Amniotic epithelial cell (primary cell): ENCODE data around the gene PPP5C.
"Not testable (repeated sequence)": the region's sequence is repeated elsewhere in the genome, so short reads cannot be mapped to it uniquely, and the experiment has no call there.

Experiments used
- DNase-seq: peaks from one replicate; pipeline ENCODE4 v3.0.0-alpha.2; 2010; ENCODE audit warnings: low read depth

The PPP5C gene, protein sequence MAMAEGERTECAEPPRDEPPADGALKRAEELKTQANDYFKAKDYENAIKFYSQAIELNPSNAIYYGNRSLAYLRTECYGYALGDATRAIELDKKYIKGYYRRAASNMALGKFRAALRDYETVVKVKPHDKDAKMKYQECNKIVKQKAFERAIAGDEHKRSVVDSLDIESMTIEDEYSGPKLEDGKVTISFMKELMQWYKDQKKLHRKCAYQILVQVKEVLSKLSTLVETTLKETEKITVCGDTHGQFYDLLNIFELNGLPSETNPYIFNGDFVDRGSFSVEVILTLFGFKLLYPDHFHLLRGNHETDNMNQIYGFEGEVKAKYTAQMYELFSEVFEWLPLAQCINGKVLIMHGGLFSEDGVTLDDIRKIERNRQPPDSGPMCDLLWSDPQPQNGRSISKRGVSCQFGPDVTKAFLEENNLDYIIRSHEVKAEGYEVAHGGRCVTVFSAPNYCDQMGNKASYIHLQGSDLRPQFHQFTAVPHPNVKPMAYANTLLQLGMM

DNA sequence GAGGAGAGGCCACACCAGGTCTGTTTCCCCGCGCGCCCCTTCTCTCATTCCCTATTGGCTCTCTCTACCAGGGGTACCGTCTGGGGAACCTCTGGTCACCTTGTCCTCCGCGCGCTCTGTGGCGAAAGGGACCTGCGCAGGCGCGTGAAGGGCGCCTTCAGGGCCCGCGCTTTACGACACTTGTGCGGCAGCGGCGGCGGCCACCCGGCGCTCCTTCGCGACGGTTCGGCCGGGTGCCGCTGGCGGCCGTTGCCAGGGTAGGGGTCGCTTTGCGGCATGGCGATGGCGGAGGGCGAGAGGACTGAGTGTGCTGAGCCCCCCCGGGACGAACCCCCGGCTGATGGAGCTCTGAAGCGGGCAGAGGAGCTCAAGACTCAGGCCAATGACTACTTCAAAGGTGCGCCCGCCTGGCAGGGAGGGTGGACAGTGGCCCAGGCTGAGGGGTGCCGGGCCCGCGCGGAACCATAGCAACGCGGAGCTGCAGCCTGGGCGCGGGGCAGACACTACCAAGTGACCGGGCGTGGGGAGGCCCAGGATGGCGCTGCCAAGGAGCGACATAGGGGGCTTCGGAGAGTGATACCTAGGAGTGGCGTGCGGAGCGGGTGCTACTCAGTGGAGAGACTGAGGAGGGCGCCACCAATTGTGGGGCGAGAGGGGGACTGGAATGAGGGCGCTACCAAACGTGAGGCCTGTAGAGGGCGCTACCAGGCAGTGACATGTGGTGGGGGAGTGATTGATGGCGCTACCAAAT is at the start of gene PPP5C:
Gene PPP5C, plus strand, starts transcription at position 267 of the 751 bp plus-strand sequence. Its CDS starts 10 bp downstream, at position 277.
- peak; percentile 88 for DNase-seq

DNA sequence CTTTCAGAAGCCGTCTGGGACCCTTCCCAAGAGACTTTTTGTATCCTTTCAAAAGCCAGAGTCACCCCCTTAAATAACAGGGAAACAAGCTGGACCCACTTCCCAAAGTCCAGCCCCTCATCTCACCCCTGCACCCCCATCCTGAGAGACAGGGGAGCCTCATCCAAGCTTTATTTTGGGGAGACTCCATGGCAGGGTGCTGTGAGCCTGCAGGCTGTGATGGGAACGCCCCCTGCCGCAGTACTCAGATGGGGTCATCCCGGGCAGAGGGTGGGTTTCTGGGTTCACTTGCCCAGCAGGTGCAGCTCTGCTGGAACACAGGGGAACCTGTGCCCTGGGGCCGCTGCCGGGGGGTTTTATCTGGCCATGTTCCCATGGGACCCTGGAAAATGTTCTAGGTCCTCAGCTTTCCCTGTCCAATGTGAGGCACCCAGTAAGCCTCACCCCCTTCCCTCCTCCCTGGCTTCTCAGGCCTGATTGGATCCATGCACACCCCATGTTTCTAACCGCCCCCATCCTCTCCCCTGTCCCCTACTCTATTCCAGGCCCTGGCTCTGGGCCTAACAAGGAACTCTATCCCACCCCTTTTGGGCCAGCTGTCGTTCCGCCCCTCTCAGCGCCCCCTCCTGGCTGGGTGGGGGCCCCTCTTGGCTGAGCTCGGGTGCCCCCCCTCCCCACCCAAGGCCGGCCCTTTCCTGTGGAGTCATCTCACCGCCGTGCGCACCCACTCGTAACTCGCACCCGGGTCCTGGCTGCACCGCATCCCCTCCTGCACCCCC is 49.0 kb upstream of the PPP5C start:
- DNase-seq, result peak; percentile 80

DNA sequence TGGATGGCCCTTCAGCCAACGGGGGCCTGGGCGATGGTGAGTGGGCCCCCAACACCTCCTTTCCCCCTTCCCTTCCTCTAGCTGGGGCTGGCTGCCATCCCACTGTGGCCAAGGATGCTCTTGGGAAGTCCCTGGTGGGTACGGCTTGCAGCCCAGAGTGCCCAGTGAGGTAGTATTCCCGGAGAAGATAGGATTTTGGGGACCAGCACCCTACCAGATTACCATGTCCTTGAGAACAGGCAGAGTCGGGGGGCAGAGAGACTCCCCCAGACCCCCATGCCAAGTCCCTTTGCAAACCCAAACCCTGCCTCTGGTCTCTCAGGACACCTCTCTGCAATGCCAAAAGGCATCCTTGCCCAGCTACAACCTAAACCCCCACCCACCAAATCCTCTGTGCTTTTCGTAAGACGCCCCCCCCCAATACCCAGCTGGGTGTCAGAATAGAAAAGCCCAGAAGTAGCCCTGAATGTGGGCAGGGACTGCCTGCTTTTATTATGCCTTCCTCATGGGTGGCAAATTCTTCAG is 48.3 kb upstream of the PPP5C start:
- DNase-seq, result no peak

DNA sequence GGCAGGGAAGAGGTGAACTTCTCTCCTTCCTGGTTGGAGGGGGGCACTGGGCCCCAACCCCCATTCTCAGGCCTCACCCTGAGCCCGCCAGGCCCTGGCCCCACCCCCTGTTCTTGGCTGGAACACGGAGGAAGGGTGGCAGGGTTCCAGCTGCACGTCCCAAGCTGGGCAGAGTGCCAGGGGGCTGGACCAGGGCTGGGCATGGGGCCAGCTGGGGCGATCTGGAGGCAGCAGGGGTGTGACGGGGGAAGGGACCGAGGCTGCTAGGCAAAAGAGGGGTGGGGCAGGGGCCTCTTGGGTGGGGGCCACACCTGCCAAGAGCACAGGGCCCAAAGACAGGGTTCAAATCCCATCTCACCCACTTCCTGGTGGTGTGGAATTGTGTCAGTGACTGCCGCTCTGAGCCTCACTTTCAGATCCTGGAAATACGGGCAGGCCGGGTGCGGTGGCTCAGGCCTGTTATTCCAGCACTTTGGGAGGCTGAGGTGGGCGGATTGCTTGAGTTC is 47.8 kb upstream of the PPP5C start:
- peak; percentile 94 for DNase-seq

DNA sequence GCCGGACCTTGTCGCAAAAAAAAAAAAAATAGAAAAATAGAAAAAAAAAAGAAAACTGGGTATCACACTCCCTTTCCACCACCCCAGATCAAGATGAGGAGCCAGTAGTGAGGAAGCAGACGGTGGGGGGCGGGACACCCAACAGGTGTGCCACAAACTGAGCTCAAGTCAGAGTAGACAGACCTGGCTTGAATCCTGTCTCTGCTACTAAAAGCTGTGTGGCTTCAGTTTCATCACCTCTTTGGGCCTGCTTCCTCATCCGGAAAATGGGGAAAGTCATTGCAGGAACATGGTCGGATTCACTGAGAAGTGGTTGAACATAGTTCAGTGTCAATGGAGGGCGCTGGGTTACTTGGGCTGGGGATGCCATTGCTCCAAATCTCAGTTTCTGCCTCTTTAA is 47.2 kb upstream of the PPP5C start:
- peak; percentile 26 for DNase-seq

DNA sequence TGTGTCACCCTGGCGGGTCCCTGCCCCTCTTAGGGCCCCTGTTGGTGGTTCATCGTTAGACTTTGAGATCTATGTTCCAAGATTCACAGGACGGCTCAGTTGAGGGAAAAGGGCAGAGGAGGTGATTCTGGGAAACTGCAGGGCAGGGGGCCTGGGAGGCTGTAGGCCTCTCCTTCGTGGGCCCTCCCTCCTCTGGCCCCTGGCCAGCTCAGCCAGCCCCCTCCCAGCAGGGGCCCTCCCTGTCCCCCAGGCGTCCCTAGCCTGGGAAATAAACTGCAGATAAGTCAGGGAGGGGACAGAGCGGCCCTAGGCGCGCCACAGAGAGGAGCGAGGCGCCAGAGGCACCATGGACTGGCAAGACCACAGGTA is 43.6 kb upstream of the PPP5C start:
- DNase-seq, result no peak

DNA sequence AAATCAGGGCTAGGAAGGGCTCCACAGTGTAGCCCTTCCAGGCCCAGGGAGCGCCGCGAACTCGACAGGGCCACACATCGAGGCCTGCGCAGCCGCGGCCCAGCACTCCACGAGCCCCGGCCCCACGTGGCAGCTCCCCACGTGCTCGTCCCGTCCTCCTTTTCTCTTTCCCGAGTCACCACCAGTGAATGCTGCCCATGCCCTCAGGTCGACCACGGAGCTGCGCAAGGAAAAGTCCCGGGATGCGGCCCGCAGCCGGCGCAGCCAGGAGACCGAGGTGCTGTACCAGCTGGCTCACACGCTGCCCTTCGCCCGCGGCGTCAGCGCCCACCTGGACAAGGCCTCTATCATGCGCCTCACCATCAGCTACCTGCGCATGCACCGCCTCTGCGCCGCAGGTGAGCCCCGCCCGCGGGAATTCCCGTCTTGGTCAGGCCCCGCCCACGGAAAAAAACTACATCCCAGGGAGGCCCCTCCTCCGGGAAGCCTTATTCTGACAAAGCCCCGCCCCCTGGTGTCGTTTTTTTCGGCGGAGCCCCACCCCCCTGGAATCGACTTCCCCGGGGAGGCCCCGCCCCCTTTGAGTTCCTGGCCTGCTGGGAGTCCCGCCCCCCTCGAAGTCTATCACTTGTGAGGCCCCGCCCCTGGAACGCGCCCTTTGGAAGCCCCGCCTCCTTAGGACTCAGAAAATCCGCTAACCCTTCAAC is 43.0 kb upstream of the PPP5C start:
- DNase-seq, result peak; percentile 82

DNA sequence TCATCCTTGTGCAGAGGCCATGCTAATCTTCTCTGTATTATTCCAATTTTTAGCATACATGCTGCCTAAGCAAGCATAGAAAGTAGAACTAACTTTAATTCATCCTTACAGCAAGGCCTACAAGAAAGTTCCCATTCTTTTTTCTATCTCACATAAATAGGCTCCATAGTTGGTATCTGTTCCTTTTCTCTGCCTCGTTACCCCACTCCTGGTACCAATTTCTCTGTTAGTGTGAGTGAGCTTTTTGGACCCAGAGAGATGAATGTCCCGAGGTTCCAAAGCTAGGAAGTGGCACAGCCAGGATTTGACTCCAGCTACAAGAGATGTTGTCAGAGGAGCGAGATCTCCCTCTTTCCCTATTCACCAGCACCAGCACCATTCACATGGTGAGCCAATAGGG is 40.4 kb upstream of the PPP5C start:
- no peak for DNase-seq

DNA sequence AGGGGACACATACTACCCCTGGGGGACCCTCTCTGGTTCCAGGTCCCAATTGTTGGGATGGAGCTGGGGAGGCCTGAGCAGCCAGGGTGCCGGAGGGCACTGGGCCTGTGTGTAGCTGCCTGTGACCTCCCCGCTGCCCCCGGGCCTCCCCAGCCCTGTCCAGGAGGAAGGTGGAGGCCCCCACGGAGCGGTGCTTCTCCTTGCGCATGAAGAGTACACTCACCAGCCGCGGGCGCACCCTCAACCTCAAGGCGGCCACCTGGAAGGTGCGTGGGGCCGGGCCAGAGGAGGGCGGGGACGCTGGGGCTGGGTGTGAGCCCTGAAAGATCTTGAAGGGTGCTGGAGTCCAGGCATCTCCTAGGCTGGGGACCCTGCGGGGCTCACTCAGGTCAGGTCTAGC is 38.4 kb upstream of the PPP5C start:
- DNase-seq, result no peak

DNA sequence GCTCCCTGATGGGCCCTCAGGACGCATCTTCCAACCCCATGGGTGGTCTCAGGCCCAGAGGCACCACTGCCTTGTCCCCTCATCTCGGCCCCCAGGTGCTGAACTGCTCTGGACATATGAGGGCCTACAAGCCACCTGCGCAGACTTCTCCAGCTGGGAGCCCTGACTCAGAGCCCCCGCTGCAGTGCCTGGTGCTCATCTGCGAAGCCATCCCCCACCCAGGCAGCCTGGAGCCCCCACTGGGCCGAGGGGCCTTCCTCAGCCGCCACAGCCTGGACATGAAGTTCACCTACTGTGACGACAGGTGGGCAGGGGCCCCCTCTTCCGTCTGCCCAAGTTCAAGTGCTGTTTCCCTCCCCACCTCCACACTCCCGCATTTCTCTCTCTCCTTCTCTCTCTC is 37.8 kb upstream of the PPP5C start:
- DNase-seq, result no peak

DNA sequence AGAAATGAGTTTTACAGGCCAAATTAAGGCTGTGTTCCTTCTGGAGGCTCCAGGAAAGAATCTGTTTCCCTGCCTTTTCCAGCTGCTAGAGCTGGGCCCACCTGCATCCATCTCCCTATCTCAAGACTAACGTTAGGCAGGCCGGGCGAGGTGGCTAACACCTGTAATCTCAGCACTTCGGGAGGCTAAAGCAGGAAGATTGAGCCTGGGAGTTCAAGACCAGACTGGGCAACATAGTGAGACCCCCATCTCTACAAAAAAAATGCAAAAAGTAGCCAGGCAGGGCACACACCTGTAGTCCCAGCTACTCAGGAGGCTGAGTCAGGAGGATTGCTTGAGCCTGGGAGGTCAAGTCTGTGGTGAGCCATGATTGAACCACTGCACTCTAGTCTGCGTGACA is 35.4 kb upstream of the PPP5C start:
- no peak for DNase-seq

DNA sequence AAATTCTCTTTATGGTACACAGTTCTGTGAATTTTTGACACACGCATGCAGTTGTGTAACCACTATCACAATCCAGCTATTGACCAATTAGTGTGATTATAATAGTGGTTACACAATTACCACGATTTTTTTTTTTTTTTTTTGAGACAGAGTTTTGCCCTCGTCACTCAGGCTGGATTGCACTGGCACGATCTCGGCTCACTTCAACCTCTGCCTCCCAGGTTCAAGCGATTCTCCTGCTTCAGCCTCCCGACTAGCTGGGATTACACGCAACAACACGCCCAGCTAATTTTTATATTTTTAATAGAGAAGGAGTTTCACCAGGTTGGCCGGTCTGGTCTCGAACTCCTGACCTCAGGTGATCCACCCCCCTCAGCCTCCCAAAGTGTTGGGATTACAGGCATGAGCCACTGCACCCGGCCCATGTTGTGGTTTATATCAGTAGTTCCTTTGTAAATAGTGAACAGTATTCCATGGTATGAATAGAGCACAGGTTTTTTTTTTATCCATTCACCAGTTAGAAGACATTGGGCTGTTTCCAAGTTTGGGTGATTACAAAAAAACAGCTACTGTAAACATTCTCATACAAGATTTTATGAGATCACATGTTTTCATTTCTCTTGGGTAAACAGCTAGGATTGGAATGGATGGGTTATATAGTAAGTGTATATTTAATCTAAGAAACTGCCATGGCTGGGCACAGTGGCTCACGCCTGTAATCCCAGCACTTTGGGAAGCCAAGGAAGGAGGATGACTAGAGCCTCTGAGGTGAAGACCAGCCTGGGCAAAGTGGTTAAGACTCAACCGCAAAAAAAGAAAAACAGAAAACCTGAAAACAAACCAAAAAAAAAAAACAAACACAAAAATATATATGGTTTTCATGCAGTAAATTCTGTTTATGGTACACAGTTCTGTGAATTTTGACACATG is 33.1 kb upstream of the PPP5C start:
- DNase-seq, result peak; percentile 66

DNA sequence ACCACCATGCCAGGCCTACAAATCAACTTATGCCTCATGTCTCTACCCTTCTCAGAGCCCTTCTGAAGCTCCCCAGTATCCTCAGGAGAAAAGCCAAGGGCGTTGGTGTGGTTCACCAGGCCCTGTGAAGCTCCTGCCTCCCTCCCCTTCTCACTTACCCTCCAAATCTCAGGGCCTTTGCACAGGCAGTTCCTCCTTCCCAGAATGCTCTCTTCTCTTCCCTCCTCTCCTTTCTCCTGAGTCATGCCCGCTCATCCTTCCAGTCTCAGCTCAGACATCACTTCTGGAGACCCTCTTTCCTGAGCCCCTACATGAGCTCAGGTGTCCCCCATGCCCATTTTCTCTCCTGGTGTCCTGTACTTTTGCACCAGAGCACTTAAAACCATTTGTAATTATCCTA is 29.5 kb upstream of the PPP5C start:
- no peak for DNase-seq

DNA sequence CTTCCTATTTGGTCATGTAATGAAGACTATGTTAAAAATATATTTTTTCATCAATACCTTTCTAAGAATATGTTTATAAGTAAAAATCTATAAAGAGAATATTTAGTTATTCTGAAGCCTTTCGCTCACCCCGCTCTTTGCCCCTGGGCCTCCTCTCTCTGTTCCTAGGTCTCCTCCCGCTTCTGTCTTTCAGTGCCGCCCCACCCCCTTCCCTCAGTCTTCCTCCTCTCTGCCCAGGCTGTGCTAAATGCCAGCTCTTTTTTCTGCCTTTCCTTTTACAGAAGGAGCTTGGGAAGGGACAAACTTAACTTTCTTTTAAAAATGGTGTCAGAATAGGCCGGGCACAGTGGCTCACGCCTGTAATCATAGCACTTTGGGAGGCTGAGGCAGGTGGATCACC is 27.3 kb upstream of the PPP5C start:
- no peak for DNase-seq

DNA sequence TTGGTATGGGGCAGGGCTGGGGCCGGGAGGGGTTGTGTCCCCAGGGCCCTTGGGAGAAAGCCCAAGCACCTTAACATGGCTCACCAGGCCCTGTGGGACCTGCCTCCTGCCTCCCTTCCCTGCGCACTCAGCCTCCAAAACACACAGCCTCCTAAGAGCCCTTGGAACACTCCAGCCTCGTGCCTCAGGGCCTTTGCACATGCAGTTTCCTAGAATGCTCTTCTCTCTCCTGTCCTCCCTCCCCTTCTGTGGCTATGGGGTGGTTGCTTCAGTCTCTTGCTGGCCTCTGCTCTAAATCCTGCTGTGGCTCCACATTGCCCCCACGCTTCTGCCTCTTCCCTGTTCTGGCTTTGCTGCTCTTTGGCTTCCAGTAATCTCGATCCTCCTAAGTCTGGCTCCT is 26.3 kb upstream of the PPP5C start:
- DNase-seq, result no peak

DNA sequence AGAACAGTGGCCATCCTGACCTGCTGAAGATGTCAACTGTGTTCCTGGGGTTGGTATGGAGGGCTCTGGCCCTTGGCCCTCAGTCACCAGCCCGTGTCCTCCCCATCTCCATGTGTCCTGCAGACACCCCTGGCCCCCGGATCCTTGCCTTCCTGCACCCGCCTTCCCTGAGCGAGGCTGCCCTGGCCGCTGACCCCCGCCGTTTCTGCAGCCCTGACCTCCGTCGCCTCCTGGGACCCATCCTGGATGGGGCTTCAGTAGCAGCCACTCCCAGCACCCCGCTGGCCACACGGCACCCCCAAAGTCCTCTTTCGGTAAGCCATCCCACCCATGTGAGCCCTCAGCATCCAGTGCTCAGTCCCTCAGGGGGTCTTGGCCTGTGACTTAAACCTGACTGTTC is 25.2 kb upstream of the PPP5C start:
- DNase-seq, result no peak

DNA sequence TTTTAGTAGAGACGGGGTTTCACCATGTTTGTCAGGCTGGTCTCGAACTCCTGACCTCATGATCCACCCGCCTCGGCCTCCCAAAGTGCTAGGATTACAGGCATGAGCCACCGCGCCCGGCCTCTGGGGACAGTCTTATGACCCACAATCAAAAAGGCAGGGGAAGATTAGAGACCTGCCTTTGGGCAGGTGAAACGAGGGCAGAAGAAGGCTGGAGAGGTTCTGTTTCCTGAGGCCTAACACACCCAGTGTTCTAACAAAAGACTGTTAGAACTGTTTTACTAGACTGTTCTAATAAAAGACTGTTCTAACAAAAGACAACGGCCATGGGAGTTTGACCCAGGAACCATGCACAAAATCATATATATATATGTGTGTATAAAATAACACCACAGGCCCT is 23.7 kb upstream of the PPP5C start:
- DNase-seq, result not testable (repeated sequence)

DNA sequence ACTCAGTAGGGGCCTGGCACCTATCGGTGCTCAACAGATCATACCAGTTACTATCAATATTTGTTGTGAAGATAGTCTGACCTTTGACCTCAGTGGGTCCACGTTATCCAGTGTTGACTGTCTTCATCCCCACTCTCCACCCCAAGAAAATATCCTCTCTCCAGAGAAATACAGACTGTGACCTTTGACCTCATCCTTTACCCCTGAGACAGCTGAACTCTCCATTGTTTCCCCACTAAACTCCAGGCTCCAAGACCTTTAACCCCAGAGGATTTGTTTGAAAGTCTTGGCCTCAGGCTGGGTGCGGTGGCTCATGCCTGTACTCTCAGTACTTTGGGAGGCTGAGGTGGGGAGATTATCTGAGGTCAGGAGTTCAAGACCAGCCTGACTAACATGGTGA is 22.6 kb upstream of the PPP5C start:
- DNase-seq, result no peak

DNA sequence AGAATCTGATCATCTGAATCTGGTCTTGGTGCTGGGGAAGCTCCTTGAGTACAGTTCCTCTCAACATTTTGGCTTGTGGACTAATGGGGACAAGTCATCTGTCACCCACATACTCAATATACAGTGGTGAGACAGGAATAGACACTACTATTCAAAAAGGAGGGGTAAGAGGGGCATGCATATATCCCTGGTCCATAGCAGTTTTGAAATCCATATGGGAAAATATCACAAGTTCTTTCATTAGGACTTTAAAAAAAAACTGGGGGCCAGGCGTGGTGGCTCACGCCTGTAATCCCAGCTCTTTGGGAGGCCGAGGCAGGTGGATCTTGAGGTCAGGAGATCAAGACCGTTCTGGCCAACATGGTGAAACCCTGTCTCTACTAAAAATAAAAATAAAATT is 20.3 kb upstream of the PPP5C start:
- no peak for DNase-seq

DNA sequence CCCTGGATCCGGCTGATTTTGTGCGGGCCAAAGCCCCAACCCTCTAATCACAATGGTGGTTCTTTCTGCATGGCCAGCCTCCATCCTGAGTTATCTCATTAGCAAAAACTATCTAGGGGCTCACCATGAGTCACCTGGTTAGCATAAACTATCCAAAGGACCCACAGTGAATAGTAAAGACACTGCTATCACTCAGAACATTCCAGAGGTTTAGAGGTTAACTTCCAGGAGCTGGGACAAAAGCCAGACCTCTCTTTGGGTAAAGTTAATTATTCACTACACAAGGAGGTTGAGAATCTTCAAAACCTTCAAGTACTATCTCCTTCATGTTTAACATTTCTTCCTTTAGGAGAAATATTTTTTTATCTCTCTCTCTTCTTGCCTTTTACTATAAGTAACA is 18.8 kb upstream of the PPP5C start:
- peak; percentile 94 for DNase-seq
